ENCODE data around the gene ZNF354B.

DNA sequence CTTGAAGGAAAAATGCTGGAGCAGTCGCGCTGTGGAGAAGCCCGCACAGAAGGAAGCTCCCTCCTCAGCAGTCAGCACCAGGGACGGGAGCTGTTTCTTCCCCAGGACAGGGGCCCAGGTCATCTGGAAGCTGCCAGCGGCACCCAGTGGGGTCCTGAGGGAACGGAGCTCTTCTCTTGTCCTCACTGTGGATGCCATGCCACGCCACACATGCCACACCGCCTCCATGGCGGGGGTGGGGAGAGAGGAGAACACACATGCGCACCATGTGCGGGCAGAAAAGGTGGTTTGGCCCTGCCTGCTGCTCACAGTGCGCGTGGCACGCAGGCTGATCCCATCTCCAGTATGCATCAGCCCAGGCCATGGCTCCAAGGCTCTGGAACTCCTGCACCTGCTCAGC lies 41.7 kb upstream of the ZNF354B start:
- TF ChIP-seq POLR2AphosphoS5 (IDR thresholded peaks at IDR 0.05) (no peak), CTCF (IDR thresholded peaks at IDR 0.05; ENCODE audit: poor library complexity, severe bottlenecking) (no peak), EZH2 (IDR thresholded peaks at IDR 0.05; ENCODE audit: borderline replicate concordance, insufficient read depth, low read length, poor library complexity, severe bottlenecking) (no peak), EP300 (conservative IDR thresholded peaks at IDR 0.05; ENCODE audit: poor library complexity, severe bottlenecking) (no peak), TAF1 (IDR thresholded peaks at IDR 0.05; ENCODE audit: low read depth) (no peak)
- TF ChIP-seq, protein P1, sequence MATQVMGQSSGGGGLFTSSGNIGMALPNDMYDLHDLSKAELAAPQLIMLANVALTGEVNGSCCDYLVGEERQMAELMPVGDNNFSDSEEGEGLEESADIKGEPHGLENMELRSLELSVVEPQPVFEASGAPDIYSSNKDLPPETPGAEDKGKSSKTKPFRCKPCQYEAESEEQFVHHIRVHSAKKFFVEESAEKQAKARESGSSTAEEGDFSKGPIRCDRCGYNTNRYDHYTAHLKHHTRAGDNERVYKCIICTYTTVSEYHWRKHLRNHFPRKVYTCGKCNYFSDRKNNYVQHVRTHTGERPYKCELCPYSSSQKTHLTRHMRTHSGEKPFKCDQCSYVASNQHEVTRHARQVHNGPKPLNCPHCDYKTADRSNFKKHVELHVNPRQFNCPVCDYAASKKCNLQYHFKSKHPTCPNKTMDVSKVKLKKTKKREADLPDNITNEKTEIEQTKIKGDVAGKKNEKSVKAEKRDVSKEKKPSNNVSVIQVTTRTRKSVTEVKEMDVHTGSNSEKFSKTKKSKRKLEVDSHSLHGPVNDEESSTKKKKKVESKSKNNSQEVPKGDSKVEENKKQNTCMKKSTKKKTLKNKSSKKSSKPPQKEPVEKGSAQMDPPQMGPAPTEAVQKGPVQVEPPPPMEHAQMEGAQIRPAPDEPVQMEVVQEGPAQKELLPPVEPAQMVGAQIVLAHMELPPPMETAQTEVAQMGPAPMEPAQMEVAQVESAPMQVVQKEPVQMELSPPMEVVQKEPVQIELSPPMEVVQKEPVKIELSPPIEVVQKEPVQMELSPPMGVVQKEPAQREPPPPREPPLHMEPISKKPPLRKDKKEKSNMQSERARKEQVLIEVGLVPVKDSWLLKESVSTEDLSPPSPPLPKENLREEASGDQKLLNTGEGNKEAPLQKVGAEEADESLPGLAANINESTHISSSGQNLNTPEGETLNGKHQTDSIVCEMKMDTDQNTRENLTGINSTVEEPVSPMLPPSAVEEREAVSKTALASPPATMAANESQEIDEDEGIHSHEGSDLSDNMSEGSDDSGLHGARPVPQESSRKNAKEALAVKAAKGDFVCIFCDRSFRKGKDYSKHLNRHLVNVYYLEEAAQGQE (IDR thresholded peaks at IDR 0.05; ENCODE audit: borderline replicate concordance) = no peak

Data from neural cell (in vitro differentiated cells).